Activated naive CD4-positive, alpha-beta T cell treated with anti-CD3 and anti-CD28 coated beads for 36 hours (primary cell): ENCODE results near the gene NINJ2. TPM values are rescaled to one million over a fixed set of nuclear protein-coding genes. Genes with fewer than 3 reads are reported as not detected.
A peak's percentile ranks its signal among the peaks of the same experiment; 100 is the strongest.

Experiments
- CTCF ChIA-PET: fragments of 350-600 bp; sonication (Branson Sonifier 250); formaldehyde crosslinking; loops from one replicate; lab custom pipeline; 2021; ENCODE audit warnings: antibody characterized with exemption; lab: Charles Lee
- DNase-seq: peaks from one replicate; pipeline ENCODE4 v3.0.0-alpha.2; 2020
- H3K27ac Mint-ChIP-seq: one replicate; pipeline ENCODE4 v1.8.0; 2021; ENCODE audit warnings: mild to moderate bottlenecking, mixed read lengths
- H3K27me3 Mint-ChIP-seq: one replicate; pipeline ENCODE4 v1.8.0; 2021; ENCODE audit warnings: low read depth, mixed read lengths
- H3K36me3 Mint-ChIP-seq: one replicate; pipeline ENCODE4 v1.8.0; 2021; ENCODE audit warnings: low read depth, mixed read lengths
- H3K4me1 Mint-ChIP-seq: one replicate; pipeline ENCODE4 v1.8.0; 2021; ENCODE audit warnings: low read depth, mixed read lengths
- H3K4me3 Mint-ChIP-seq: one replicate; pipeline ENCODE4 v1.8.0; 2021; ENCODE audit warnings: mild to moderate bottlenecking, moderate library complexity, mixed read lengths
- H3K9me3 Mint-ChIP-seq: one replicate; pipeline ENCODE4 v1.8.0; 2021; ENCODE audit warnings: mixed read lengths
- intact Hi-C: fragments of 100-400 bp; cut with micrococcal nuclease; formaldehyde crosslinking; loops from one replicate; pipeline ENCODE4 v1.15.1; 2023
- total RNA-seq, 2 experiments: library from RNA; stranded (reverse); gene quantifications; one replicate each; pipeline ENCODE4 v1.2.3, GENCODE V29; 2021

Gene NINJ2
- total RNA-seq, 2 experiments from 2014 or later: 1.8 to 2.5 TPM

- no peak for DNase-seq
- intact Hi-C loops: no loop called here
- CTCF ChIA-PET: interaction anchor here (1.1 to 2.5 kb wide), 3 partner anchors 10 to 133 kb away, joined by 3 to 13 read pairs (median 4); no protein-coding TSS in a partner anchor
- no peak overlapping the region for H3K27ac Mint-ChIP-seq
- no peak overlapping the region for H3K4me3 Mint-ChIP-seq
- H3K36me3 Mint-ChIP-seq: no peaks in the 10 kb centered on the region
- H3K9me3 Mint-ChIP-seq: no peaks in the 10 kb centered on the region
- no peaks in the 10 kb centered on the region for H3K27me3 Mint-ChIP-seq
- peaks cover 43% of the 10 kb centered on the region for H3K4me1 Mint-ChIP-seq
Observed at GRCh38 chr12:618605-619004, 44.6 kb downstream of the NINJ2 start.

- H3K27me3 Mint-ChIP-seq: no peaks in the 10 kb centered on the region
- CTCF ChIA-PET: interaction anchor here (4.8 to 5.2 kb wide), 2 partner anchors 135 to 198 kb away, joined by 58 to 76 read pairs; partner anchors contain the start of gene WNK1
- intact Hi-C loops: no loop called here
- H3K36me3 Mint-ChIP-seq: no peaks in the 10 kb centered on the region
- DNase-seq: no peak
- H3K4me3 Mint-ChIP-seq: no peak overlapping the region
- H3K9me3 Mint-ChIP-seq: no peaks in the 10 kb centered on the region
- peaks cover 31% of the 10 kb centered on the region for H3K4me1 Mint-ChIP-seq
- no peak overlapping the region for H3K27ac Mint-ChIP-seq
Observed at GRCh38 chr12:617304-617915, 45.8 kb downstream of the NINJ2 start.

GRCh38 chr12:615620-616019, 47.6 kb downstream of the NINJ2 start:
- H3K4me3 Mint-ChIP-seq: no peak overlapping the region

DNA sequence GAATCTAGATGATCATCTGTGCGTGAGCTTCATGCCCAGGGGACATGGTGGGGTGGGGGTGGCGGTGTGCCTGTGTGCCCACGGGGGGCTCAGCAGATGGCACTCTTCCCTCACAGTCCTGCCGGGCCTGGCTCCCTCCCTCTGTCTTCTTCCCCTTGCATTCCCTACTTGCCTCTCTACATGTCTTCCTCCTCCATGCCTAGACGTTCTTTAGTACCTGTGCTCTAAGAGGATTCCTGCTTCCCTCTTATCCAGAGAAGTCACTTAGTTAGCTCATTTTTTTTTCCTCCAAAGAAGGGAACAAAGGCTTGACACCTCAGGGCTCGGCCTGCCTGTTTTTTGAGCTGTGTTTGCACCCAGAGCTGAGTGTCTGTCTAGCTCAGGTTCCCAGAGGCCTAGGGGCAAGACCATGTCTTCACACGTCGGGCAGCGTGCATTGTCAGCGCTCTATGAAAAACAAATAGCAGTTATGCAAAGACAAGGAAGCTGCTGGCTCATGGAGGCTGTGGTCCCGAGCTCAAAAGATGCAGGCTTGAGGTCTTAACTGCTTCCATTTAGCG, 48.8 kb downstream of the NINJ2 start:
- H3K27me3 Mint-ChIP-seq: no peaks in the 10 kb centered on the region
- peak; percentile 72 for DNase-seq
- H3K4me1 Mint-ChIP-seq: peaks cover 30% of the 10 kb centered on the region
- H3K9me3 Mint-ChIP-seq: no peaks in the 10 kb centered on the region
- intact Hi-C loops: loop anchor here (1.0 to 2.0 kb wide), 3 partner anchors 137 to 334 kb away; partner anchors contain the start of gene RAD52
- no peaks in the 10 kb centered on the region for H3K36me3 Mint-ChIP-seq
- H3K4me3 Mint-ChIP-seq: no peak overlapping the region
- no peak overlapping the region for H3K27ac Mint-ChIP-seq
- CTCF ChIA-PET: interaction anchor here (0.6 to 5.2 kb wide), 22 partner anchors 8 to 344 kb away, joined by 3 to 76 read pairs (median 3); partner anchors contain the start of genes NINJ2, RAD52 and WNK1

More at GRCh38 chr12:615620-616019, 47.6 kb downstream of the NINJ2 start:
- DNase-seq: no peak
- Mint-ChIP-seq H3K36me3 (no peaks in the 10 kb centered on the region), H3K27me3 (no peaks in the 10 kb centered on the region), H3K9me3 (no peaks in the 10 kb centered on the region), H3K27ac (no peak overlapping the region), H3K4me1 (peaks cover 25% of the 10 kb centered on the region)
- CTCF ChIA-PET: interaction anchor here (0.5 to 5.2 kb wide), 11 partner anchors 9 to 343 kb away, joined by 3 to 76 read pairs (median 3); partner anchors contain the start of gene WNK1
- intact Hi-C loops: loop anchor here (2.0 kb wide), 1 partner anchor 333 kb away; the partner anchor contains the start of gene RAD52

GRCh38 chr12:613996-614395, 49.2 kb downstream of the NINJ2 start:
- Mint-ChIP-seq H3K4me3 (no peak overlapping the region), H3K4me1 (peaks cover 25% of the 10 kb centered on the region)

GRCh38 chr12:612886-613285, 50.4 kb downstream of the NINJ2 start:
- Mint-ChIP-seq H3K9me3 (no peaks in the 10 kb centered on the region), H3K27me3 (no peaks in the 10 kb centered on the region), H3K4me1 (peaks cover 25% of the 10 kb centered on the region), H3K27ac (no peak overlapping the region), H3K36me3 (no peaks in the 10 kb centered on the region), H3K4me3 (no peak overlapping the region)
- DNase-seq: no peak
- CTCF ChIA-PET: interaction anchor here (1.0 to 5.2 kb wide), 3 partner anchors 37 to 203 kb away, joined by 3 to 76 read pairs (median 10); no protein-coding TSS in a partner anchor
- intact Hi-C loops: no loop called here

More at GRCh38 chr12:613996-614395, 49.2 kb downstream of the NINJ2 start:
- no peaks in the 10 kb centered on the region for H3K9me3 Mint-ChIP-seq
- H3K27ac Mint-ChIP-seq: no peak overlapping the region
- H3K27me3 Mint-ChIP-seq: no peaks in the 10 kb centered on the region
- no peak for DNase-seq
- CTCF ChIA-PET: interaction anchor here (0.5 to 5.2 kb wide), 16 partner anchors 9 to 296 kb away, joined by 3 to 76 read pairs (median 4); partner anchors contain the start of gene WNK1
- no peaks in the 10 kb centered on the region for H3K36me3 Mint-ChIP-seq
- intact Hi-C loops: loop anchor here (1.0 to 2.0 kb wide), 3 partner anchors 137 to 335 kb away; partner anchors contain the start of gene RAD52

GRCh38 chr12:612293-612692, 51.0 kb downstream of the NINJ2 start:
- intact Hi-C loops: no loop called here
- CTCF ChIA-PET: interaction anchor here (1.0 kb wide), 4 partner anchors 14 to 205 kb away, joined by 3 read pairs; no protein-coding TSS in a partner anchor
- H3K4me3 Mint-ChIP-seq: no peak overlapping the region

DNA sequence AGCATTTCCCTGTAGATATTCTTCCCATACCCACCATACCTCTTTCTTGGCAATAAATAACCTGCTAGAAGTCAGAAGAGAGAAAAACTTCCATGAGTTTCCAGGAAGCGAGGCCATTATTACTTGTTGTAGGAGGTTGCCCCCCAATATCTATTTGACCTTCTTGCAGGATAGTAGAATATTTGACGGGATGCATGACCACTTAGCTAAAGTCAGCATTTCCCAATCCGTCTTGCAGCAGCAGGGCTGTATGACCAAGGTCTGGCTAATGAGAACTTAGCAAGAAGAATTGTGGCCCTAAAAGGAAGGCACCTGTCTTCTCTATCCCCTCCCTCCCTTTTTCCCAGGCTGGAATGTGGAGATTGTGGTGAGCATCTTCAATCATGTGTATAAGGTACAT, 51.5 kb downstream of the NINJ2 start:
- intact Hi-C loops: loop anchor here (2.0 kb wide), 2 partner anchors 35 to 57 kb away; no protein-coding TSS in a partner anchor
- Mint-ChIP-seq H3K27ac (no peak overlapping the region), H3K36me3 (no peaks in the 10 kb centered on the region), H3K4me3 (no peak overlapping the region), H3K4me1 (peaks cover 30% of the 10 kb centered on the region), H3K9me3 (no peaks in the 10 kb centered on the region), H3K27me3 (no peaks in the 10 kb centered on the region)
- DNase-seq: no peak
- CTCF ChIA-PET: interaction anchor here (1.0 kb wide), 4 partner anchors 14 to 205 kb away, joined by 3 read pairs; no protein-coding TSS in a partner anchor

More at GRCh38 chr12:612293-612692, 51.0 kb downstream of the NINJ2 start:
- no peaks in the 10 kb centered on the region for H3K9me3 Mint-ChIP-seq
- DNase-seq: no peak
- H3K4me1 Mint-ChIP-seq: peaks cover 30% of the 10 kb centered on the region
- no peak overlapping the region for H3K27ac Mint-ChIP-seq
- H3K27me3 Mint-ChIP-seq: no peaks in the 10 kb centered on the region
- H3K36me3 Mint-ChIP-seq: no peaks in the 10 kb centered on the region

- Mint-ChIP-seq H3K27me3 (no peaks in the 10 kb centered on the region), H3K9me3 (no peaks in the 10 kb centered on the region), H3K27ac (no peak overlapping the region), H3K4me1 (peaks cover 22% of the 10 kb centered on the region), H3K36me3 (no peaks in the 10 kb centered on the region), H3K4me3 (no peak overlapping the region)
- DNase-seq: no peak
- intact Hi-C loops: no loop called here
- CTCF ChIA-PET: interaction anchor here (1.0 to 1.3 kb wide), 3 partner anchors 10 to 206 kb away, joined by 3 to 7 read pairs (median 4); no protein-coding TSS in a partner anchor
Observed at GRCh38 chr12:608921-609320, 54.3 kb downstream of the NINJ2 start.

GRCh38 chr12:608413-608812, 54.8 kb downstream of the NINJ2 start:
- no peaks in the 10 kb centered on the region for H3K9me3 Mint-ChIP-seq
- no peaks in the 10 kb centered on the region for H3K36me3 Mint-ChIP-seq
- H3K27ac Mint-ChIP-seq: no peak overlapping the region
- no peaks in the 10 kb centered on the region for H3K27me3 Mint-ChIP-seq
- DNase-seq: no peak
- no peak overlapping the region for H3K4me3 Mint-ChIP-seq
- peaks cover 22% of the 10 kb centered on the region for H3K4me1 Mint-ChIP-seq
- CTCF ChIA-PET: interaction anchor here (0.6 to 1.1 kb wide), 3 partner anchors 11 to 976 kb away, joined by 3 to 4 read pairs (median 3); no protein-coding TSS in a partner anchor
- intact Hi-C loops: no loop called here

DNA sequence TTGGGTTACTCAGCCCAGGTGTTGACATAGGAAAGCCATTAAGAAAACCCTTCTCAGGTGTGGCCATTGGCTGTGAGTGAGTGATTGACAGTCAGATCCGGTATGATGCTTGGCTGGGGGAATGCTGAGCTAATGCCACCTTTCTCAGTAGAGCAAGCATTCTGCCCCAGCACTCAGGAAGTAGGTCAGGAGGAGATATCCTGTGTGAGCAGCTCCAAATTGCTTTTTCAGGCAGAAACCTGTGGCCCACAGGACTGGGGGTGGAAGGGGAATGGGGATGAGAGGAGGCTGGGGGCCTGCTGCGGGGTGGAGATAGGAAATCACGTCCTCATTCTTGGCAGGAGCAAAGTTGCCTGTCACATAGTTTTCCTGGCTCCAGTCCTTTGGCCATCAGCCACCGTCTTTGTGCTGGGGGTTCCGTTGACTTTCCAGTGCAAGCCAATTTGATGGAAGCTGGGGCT, 55.7 kb downstream of the NINJ2 start:
- peaks cover 22% of the 10 kb centered on the region for H3K4me1 Mint-ChIP-seq
- no peaks in the 10 kb centered on the region for H3K36me3 Mint-ChIP-seq
- DNase-seq: peak; percentile 28
- intact Hi-C loops: no loop called here
- no peaks in the 10 kb centered on the region for H3K27me3 Mint-ChIP-seq
- no peak overlapping the region for H3K4me3 Mint-ChIP-seq
- H3K9me3 Mint-ChIP-seq: no peaks in the 10 kb centered on the region
- no peak overlapping the region for H3K27ac Mint-ChIP-seq
- CTCF ChIA-PET: interaction anchor here (0.6 to 1.1 kb wide), 3 partner anchors 11 to 207 kb away, joined by 3 to 4 read pairs (median 3); no protein-coding TSS in a partner anchor

DNA sequence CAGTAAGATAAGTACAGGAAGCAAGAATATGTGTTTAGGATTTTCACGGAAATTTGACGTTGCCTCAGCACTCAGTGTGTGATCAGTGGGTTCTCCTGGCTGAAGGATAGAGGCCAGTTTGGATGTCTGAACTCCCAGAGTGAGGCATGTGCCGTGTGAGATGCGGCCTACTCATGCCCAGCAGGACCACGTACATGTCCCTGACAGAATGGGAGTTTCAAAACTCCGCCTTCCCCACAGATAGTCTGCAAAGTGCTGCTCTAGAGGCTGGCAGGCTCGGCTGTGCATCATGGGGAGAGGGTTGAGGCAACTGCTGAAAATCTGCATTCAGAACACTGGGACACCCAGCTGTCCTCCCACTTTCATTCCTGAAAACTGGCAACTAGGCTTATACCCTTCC, 58.3 kb downstream of the NINJ2 start:
- intact Hi-C loops: no loop called here
- Mint-ChIP-seq H3K4me1 (peaks cover 12% of the 10 kb centered on the region), H3K36me3 (no peaks in the 10 kb centered on the region), H3K27me3 (no peaks in the 10 kb centered on the region), H3K27ac (no peak overlapping the region), H3K4me3 (no peak overlapping the region), H3K9me3 (no peaks in the 10 kb centered on the region)
- CTCF ChIA-PET: interaction anchor here (0.8 to 1.3 kb wide), 5 partner anchors 8 to 146 kb away, joined by 3 to 4 read pairs (median 4); no protein-coding TSS in a partner anchor
- no peak for DNase-seq
